GM23248 (cell line): ENCODE results near the gene KCNH4. TPM values are rescaled to one million over a fixed set of nuclear protein-coding genes. Genes with fewer than 3 reads are reported as not detected.

Experiments used
- DNase-seq: peaks from one replicate; pipeline ENCODE4 v3.0.0-alpha.2; 2015
- H2AFZ ChIP-seq: fragments of 200-600 bp; sonication (generic); 2 replicates; pipeline ENCODE4 v1.6.1; 2016; ENCODE audit warnings: antibody characterized with exemption
- H3F3A ChIP-seq: fragments of 200-600 bp; sonication (generic); 2 replicates; pipeline ENCODE4 v1.6.1; 2016; ENCODE audit warnings: mild to moderate bottlenecking, antibody characterized with exemption, mixed run types; ENCODE audit not compliant: insufficient read depth
- H3K27ac ChIP-seq: fragments of 200-600 bp; sonication (generic); 2 replicates; pipeline ENCODE4 v1.5.1; 2016; ENCODE audit warnings: mild to moderate bottlenecking
- H3K27me3 ChIP-seq: fragments of 200-600 bp; sonication (generic); replicated peaks from 2 replicates; pipeline ENCODE4 v1.6.1; 2016; ENCODE audit warnings: mild to moderate bottlenecking; ENCODE audit not compliant: insufficient read depth
- H3K36me3 ChIP-seq: fragments of 200-600 bp; sonication (generic); 2 replicates; pipeline ENCODE4 v1.6.1; 2016; ENCODE audit warnings: low read depth, mild to moderate bottlenecking
- H3K4me1 ChIP-seq: fragments of 200-600 bp; sonication (generic); 2 replicates; pipeline ENCODE4 v1.6.1; 2016; ENCODE audit warnings: mild to moderate bottlenecking; ENCODE audit not compliant: insufficient read depth
- H3K4me2 ChIP-seq: fragments of 200-600 bp; sonication (generic); one replicate; pipeline ENCODE4 v1.6.1; 2016; ENCODE audit warnings: mild to moderate bottlenecking; ENCODE audit not compliant: unreplicated experiment
- H3K4me3 ChIP-seq: fragments of 200-600 bp; sonication (generic); 2 replicates; pipeline ENCODE4 v1.5.1; 2016; ENCODE audit warnings: mild to moderate bottlenecking
- H3K79me2 ChIP-seq: fragments of 200-600 bp; sonication (generic); 2 replicates; pipeline ENCODE4 v1.6.1; 2016; ENCODE audit warnings: mild to moderate bottlenecking; ENCODE audit not compliant: insufficient read depth
- H3K9ac ChIP-seq: fragments of 200-600 bp; sonication (generic); 2 replicates; pipeline ENCODE4 v1.6.1; 2016; ENCODE audit warnings: mild to moderate bottlenecking
- H3K9me2 ChIP-seq: fragments of 200-600 bp; sonication (generic); 2 replicates; pipeline ENCODE4 v1.6.1; 2016; ENCODE audit warnings: mixed run types, mild to moderate bottlenecking, moderate library complexity; ENCODE audit not compliant: insufficient read depth
- H3K9me3 ChIP-seq: fragments of 200-600 bp; sonication (generic); one replicate; pipeline ENCODE4 v1.6.1; 2017; ENCODE audit warnings: low read depth
- H4K20me1 ChIP-seq: fragments of 200-600 bp; sonication (generic); 2 replicates; pipeline ENCODE4 v1.6.0; 2016; ENCODE audit not compliant: insufficient read depth
- EZH2 ChIP-seq: fragments of 200-600 bp; sonication (generic); IDR thresholded peaks from 2 replicates; pipeline ENCODE4 v1.6.1; 2018; ENCODE audit warnings: antibody characterized with exemption, mild to moderate bottlenecking; ENCODE audit not compliant: insufficient read depth, poor library complexity, severe bottlenecking
- EZH2phosphoT487 ChIP-seq: fragments of 200-600 bp; sonication (generic); IDR thresholded peaks from 2 replicates; pipeline ENCODE4 v1.6.1; 2018; ENCODE audit warnings: antibody characterized with exemption, moderate library complexity, mild to moderate bottlenecking, low read depth; ENCODE audit not compliant: insufficient read depth
- WGBS, 2 experiments: methylation state at CpG; one replicate each; pipeline ENCODE4 v1.1.6; 2015 to 2017; ENCODE audit warnings: low lambda C conversion rate in 2 of 2, low coverage in 1 of 2; ENCODE audit errors: missing lambda C conversion rate in 2 of 2; 5-methylcytosine and 5-hydroxymethylcytosine counted together
- in situ Hi-C: fragments of 300-500 bp; cut with MboI; formaldehyde crosslinking; loops from 2 replicates; pipeline ENCODE4 v1.15.0; 2020
- polyA plus RNA-seq: library from polyadenylated mRNA; unstranded; fragments of >200 nt; fragmentation: Nextera tagmentation; extraction: Ambion mirVana; gene quantifications from 2 replicates; pipeline ENCODE4 v1.2.1, GENCODE V29; 2016
- total RNA-seq: library from RNA; depleted of rRNA; stranded (reverse); fragments of >200 nt; shearing (Covaris generic); gene quantifications from 2 replicates; pipeline ENCODE4 v1.2.3, GENCODE V29; 2014

Gene KCNH4
- total and polyA plus RNA-seq, 2 experiments from 2014 or later = not detected

DNA sequence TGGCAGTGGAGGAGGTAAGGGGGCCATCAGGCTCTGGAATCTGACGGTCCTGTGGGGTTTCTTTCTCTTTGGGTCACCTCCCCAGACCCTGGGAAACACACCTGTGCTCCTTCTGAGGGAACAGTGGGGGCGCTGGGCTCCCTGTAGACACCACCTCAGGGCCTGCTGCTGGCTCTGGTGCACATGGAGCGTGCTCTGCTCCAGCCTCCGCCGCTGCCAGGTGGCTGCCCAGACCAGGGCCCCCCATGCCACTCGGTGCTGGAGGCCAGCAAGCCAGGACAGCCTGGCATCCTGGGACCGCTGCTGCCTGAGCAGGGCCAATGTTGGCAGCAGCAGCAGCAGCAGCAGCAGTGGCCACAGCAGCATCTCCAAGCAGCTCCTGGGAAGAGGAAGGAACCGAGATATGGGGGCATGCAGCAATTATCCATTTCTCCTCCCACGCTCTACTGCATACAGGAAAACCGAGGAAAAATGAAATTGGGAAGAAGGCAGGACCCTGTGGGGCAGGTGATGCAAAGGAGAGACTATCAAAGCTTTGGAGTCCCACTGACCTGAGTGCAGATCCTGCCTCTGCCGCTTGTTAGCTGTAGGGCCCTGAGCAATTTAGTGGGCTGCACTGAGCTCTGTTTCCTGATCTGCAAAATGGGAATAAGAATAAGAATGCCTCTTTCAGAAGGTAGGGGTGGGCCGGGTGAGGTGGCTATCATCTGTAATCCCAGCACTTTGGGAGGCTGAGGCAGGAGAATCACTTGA lies 12.4 kb upstream of the KCNH4 start:
- Histone ChIP-seq H3K4me2 (peak overlapping the region; percentile 88), H3K36me3 (no peaks in the 10 kb centered on the region), H3K4me3 (peak overlapping the region; percentile 91), H3K9me3 (no peaks in the 10 kb centered on the region), H3K9me2 (no peaks in the 10 kb centered on the region), H3K27me3 (no peaks in the 10 kb centered on the region), H2AFZ (peak overlapping the region; percentile 96), H3K4me1 (no peaks in the 10 kb centered on the region), H3F3A (no peaks in the 10 kb centered on the region), H3K9ac (peak overlapping the region; percentile 79), H3K79me2 (no peaks in the 10 kb centered on the region), H4K20me1 (no peaks in the 10 kb centered on the region), H3K27ac (no peak overlapping the region)
- 71 to 73% methylated on average over 12 of the region's 12 CpGs for WGBS, 2 experiments
- no peak for DNase-seq
- TF ChIP-seq EZH2 (no peak), EZH2phosphoT487 (no peak)
- in situ Hi-C loops = no loop called here

- no peaks in the 10 kb centered on the region for H4K20me1 ChIP-seq
- no peak overlapping the region for H3K27ac ChIP-seq
- no peak overlapping the region for H3K9ac ChIP-seq
- no peaks in the 10 kb centered on the region for H3K27me3 ChIP-seq
- H3K36me3 ChIP-seq = no peaks in the 10 kb centered on the region
- no peaks in the 10 kb centered on the region for H3F3A ChIP-seq
- in situ Hi-C loops = no loop called here
- TF ChIP-seq EZH2 = no peak
- no peak for TF ChIP-seq EZH2phosphoT487
- no peak for DNase-seq
- 83 to 85% methylated on average over 23 of the region's 23 CpGs for WGBS, 2 experiments
- no peaks in the 10 kb centered on the region for H3K4me1 ChIP-seq
- H3K79me2 ChIP-seq = no peaks in the 10 kb centered on the region
- no peak overlapping the region for H3K4me3 ChIP-seq
- H3K4me2 ChIP-seq = no peak overlapping the region
- no peaks in the 10 kb centered on the region for H3K9me2 ChIP-seq
- H3K9me3 ChIP-seq = no peaks in the 10 kb centered on the region
- no peak overlapping the region for H2AFZ ChIP-seq
Measured at GRCh38 chr17:42192189-42193126, 11.5 kb upstream of the KCNH4 start.

- Histone ChIP-seq H4K20me1 (no peaks in the 10 kb centered on the region), H3K4me1 (no peaks in the 10 kb centered on the region), H3F3A (no peaks in the 10 kb centered on the region), H3K9me3 (no peaks in the 10 kb centered on the region), H3K9ac (no peak overlapping the region), H3K4me3 (no peak overlapping the region), H3K27ac (no peak overlapping the region), H3K36me3 (no peaks in the 10 kb centered on the region), H3K27me3 (no peaks in the 10 kb centered on the region), H3K4me2 (no peak overlapping the region), H2AFZ (no peak overlapping the region), H3K9me2 (no peaks in the 10 kb centered on the region), H3K79me2 (no peaks in the 10 kb centered on the region)
- no peak for TF ChIP-seq EZH2
- no peak for TF ChIP-seq EZH2phosphoT487
- in situ Hi-C loops = no loop called here
- 95 to 97% methylated on average over 5 of the region's 5 CpGs for WGBS, 2 experiments
- DNase-seq = no peak
Measured at GRCh38 chr17:42191275-42191608, 10.3 kb upstream of the KCNH4 start.

DNA sequence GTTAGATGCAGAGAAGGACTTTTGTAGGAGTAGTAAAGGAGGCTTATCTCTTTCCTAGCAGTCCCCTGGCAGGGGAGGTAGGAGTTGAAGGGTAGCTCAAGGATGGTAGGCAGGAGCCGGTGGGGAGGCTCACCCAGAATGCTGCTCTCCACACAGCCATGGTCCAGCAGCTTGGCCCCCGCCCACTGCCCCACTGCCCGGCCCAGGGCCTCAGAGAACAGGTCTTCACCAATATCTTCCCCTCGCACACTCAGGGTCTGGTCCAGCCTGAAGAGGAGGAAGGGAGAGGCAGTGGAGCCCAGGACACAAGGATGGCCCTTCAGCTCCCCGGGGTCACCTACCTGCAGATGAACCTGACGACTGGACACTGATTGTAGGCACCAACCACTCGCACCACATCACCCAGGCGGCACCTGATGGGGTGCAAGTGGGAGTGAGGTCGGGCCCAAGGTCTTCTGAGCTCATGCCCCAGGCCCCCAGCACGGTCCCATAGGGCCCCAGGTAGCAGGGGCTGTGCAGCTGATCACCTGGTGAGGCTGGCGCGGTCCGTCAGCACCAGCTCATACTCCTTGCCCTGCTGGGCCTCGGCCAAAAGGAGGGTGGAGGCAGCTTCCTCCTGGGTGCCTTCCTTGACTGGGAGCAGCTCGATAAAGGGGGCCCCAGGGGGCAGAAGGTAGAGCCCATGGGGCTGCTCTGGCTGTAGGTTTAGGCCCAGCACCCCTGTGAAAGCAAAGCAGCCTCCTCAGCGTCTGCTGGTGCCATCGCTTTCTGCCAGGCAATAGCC lies 9.7 kb upstream of the KCNH4 start:
- Histone ChIP-seq H3K9me2 (no peaks in the 10 kb centered on the region), H3K9me3 (no peaks in the 10 kb centered on the region), H3K4me3 (no peak overlapping the region), H3K9ac (no peak overlapping the region), H3K27me3 (no peaks in the 10 kb centered on the region), H4K20me1 (no peaks in the 10 kb centered on the region), H2AFZ (no peak overlapping the region), H3K27ac (no peak overlapping the region), H3F3A (no peaks in the 10 kb centered on the region), H3K36me3 (no peaks in the 10 kb centered on the region), H3K4me1 (no peaks in the 10 kb centered on the region), H3K4me2 (no peak overlapping the region), H3K79me2 (no peaks in the 10 kb centered on the region)
- 87 to 94% methylated on average over 16 to 17 of the region's 17 CpGs for WGBS, 2 experiments
- no peak for DNase-seq
- in situ Hi-C loops = no loop called here
- no peak for TF ChIP-seq EZH2phosphoT487
- no peak for TF ChIP-seq EZH2
